ENCODE data around the gene YWHAG. TPM values are rescaled to one million over a fixed set of nuclear protein-coding genes. Genes with fewer than 3 reads are reported as not detected.
"Not testable (repeated sequence)": the region's sequence is repeated elsewhere in the genome, so short reads cannot be mapped to it uniquely, and the experiment has no call there.

Gene YWHAG
- total RNA-seq, 1 donor = 121 TPM

DNA sequence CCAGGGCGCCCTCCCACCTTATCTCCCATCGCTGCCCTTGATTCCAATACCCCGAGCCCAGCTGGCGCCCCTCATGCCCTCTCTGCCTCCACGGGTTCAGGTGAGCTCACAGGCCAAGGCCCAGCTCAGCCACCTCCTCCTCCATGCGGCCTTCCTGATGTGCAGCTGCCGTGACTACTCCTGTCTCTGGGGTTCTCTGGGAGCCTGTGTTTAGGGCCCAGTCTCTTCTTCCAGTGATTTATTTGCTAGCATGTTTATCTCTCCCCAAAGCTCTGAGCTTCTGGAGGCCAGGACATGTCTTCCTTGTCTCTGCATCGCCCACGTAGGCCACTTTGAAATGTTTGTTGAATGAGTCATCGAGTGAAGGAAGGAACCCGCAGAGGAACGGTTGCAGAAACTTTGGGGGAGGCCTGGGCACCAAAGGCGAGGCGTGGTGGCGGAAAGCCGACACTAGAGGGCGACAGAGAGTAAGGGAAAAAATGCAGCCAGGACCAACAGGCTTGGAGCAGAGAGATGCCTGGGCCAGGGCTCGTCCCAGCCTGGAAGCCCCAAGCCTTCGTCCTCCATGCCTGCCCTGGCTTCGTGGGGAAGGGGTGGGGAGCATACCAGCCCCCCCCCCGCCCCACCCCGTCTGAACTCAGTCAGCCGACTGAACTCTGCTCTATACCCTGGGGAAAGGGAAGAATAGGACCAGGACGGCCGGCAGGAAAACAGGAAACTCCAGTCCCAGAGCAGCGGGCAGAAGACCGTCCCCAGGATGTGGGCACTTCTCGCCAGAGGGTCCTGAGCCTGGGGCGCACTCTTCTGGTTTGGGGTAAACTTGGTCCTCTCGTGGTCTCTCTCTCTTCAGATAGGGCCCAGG is 67.2 kb downstream of the YWHAG start:
- peak overlapping the region; percentile 86 for H2AFZ ChIP-seq (ENCODE audit: low read length)

DNA sequence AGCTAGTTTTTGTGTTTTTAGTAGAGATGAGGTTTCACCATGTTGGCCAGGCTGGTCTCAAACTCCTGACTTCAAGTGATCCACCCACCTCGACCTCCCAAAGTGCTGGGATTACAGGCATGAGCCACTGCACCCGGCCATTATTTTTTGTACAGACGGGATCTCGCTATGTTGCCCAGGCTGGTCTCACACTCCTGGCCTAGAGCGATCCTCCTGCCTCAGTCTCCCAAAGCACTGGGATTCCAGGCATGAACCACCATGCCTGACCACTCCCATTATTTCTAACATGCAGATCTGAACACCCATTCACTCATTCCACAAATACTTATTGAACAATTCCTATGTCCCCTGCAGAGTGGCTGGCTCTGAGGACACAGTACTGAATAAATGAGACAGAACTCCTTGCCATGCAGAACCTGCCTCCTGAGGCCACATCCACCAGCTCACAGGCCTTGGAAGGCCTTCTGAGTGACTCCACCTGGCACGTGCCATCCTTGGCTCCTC is 67.9 kb downstream of the YWHAG start:
- peak overlapping the region; percentile 33 for H3K4me2 ChIP-seq (ENCODE audit: insufficient read depth, low read length)
- H3K27me3 ChIP-seq (ENCODE audit: insufficient read depth, low read length); H3K9me3 ChIP-seq (ENCODE audit: low read depth, low read length); H4K20me1 ChIP-seq (ENCODE audit: insufficient read depth, low read length); H3K36me3 ChIP-seq (ENCODE audit: insufficient read depth, low read length); H3K79me2 ChIP-seq (ENCODE audit: insufficient read depth, low read length): not testable (repeated sequence)
- H3K4me3 ChIP-seq (ENCODE audit: insufficient read depth, low read length) = peak overlapping the region; percentile 12
- DNase-seq (ENCODE audit: insufficient read length, low spot score, missing footprints) = peak; percentile 43
- peak overlapping the region; percentile 84 for H3K27ac ChIP-seq (ENCODE audit: low read depth, low read length)
- peaks cover 35% of the 10 kb centered on the region for H3K4me1 ChIP-seq (ENCODE audit: insufficient read depth, low read length)
- H2AFZ ChIP-seq (ENCODE audit: low read length) = peak overlapping the region; percentile 58

More for the DNA sequence above, 67.2 kb downstream of the YWHAG start:
- H3K27ac ChIP-seq (ENCODE audit: low read depth, low read length) = peak overlapping the region; percentile 84
- H4K20me1 ChIP-seq (ENCODE audit: insufficient read depth, low read length) = no peaks in the 10 kb centered on the region
- no peaks in the 10 kb centered on the region for H3K27me3 ChIP-seq (ENCODE audit: insufficient read depth, low read length)
- no peaks in the 10 kb centered on the region for H3K79me2 ChIP-seq (ENCODE audit: insufficient read depth, low read length)
- H3K4me2 ChIP-seq (ENCODE audit: insufficient read depth, low read length) = peak overlapping the region; percentile 72
- peak overlapping the region; percentile 55 for H3K4me3 ChIP-seq (ENCODE audit: insufficient read depth, low read length)
- TF ChIP-seq, protein P1, sequence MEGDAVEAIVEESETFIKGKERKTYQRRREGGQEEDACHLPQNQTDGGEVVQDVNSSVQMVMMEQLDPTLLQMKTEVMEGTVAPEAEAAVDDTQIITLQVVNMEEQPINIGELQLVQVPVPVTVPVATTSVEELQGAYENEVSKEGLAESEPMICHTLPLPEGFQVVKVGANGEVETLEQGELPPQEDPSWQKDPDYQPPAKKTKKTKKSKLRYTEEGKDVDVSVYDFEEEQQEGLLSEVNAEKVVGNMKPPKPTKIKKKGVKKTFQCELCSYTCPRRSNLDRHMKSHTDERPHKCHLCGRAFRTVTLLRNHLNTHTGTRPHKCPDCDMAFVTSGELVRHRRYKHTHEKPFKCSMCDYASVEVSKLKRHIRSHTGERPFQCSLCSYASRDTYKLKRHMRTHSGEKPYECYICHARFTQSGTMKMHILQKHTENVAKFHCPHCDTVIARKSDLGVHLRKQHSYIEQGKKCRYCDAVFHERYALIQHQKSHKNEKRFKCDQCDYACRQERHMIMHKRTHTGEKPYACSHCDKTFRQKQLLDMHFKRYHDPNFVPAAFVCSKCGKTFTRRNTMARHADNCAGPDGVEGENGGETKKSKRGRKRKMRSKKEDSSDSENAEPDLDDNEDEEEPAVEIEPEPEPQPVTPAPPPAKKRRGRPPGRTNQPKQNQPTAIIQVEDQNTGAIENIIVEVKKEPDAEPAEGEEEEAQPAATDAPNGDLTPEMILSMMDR (IDR thresholded peaks at IDR 0.05; ENCODE audit: extremely low read depth, low read depth, low read length) = peak; percentile 99
- DNase-seq (ENCODE audit: insufficient read length, low spot score, missing footprints) = peak; percentile 97
- H3K4me1 ChIP-seq (ENCODE audit: insufficient read depth, low read length) = peaks cover 38% of the 10 kb centered on the region
- H3K9me3 ChIP-seq (ENCODE audit: low read depth, low read length) = no peaks in the 10 kb centered on the region
- H3K36me3 ChIP-seq (ENCODE audit: insufficient read depth, low read length) = no peaks in the 10 kb centered on the region

DNA sequence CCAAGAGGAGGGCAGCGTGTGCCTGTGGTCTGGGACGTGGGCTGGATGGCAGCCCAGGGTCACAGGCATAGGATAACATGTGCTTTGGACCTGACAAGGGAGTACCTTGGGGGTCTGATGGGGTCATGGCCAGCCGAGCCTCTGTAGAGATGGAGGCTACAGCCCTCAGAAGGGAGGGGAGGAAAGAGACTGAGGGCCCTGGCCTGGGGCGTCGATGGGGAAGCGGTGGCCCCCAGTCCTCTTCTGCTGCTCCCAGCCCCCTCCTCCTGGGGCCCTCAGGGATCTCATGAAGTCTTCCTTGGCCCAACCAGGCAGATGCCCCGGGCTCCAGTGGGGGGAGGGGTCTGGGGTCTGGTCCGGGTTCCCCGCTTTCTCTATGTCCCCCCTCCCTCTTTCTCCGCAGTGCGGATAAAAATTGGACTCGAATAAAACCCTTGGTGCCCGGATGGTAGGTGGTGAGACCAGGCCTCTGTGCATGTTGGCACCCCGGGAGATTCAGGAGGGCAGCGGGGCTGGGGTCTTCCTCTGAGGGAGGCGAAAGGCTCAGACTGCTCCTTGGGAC is 71.9 kb downstream of the YWHAG start:
- Histone ChIP-seq H4K20me1 (ENCODE audit: insufficient read depth, low read length) (no peaks in the 10 kb centered on the region), H3K27me3 (ENCODE audit: insufficient read depth, low read length) (peaks cover 19% of the 10 kb centered on the region), H3K9me3 (ENCODE audit: low read depth, low read length) (no peaks in the 10 kb centered on the region), H3K4me2 (ENCODE audit: insufficient read depth, low read length) (no peak overlapping the region), H3K79me2 (ENCODE audit: insufficient read depth, low read length) (no peaks in the 10 kb centered on the region), H3K4me3 (ENCODE audit: insufficient read depth, low read length) (no peak overlapping the region), H2AFZ (ENCODE audit: low read length) (no peak overlapping the region), H3K27ac (ENCODE audit: low read depth, low read length) (no peak overlapping the region), H3K4me1 (ENCODE audit: insufficient read depth, low read length) (peaks cover 9% of the 10 kb centered on the region), H3K36me3 (ENCODE audit: insufficient read depth, low read length) (no peaks in the 10 kb centered on the region)
- peak; percentile 50 for DNase-seq (ENCODE audit: insufficient read length, low spot score, missing footprints)
- TF ChIP-seq, protein P1 (IDR thresholded peaks at IDR 0.05; ENCODE audit: extremely low read depth, low read depth, low read length) = no peak

DNA sequence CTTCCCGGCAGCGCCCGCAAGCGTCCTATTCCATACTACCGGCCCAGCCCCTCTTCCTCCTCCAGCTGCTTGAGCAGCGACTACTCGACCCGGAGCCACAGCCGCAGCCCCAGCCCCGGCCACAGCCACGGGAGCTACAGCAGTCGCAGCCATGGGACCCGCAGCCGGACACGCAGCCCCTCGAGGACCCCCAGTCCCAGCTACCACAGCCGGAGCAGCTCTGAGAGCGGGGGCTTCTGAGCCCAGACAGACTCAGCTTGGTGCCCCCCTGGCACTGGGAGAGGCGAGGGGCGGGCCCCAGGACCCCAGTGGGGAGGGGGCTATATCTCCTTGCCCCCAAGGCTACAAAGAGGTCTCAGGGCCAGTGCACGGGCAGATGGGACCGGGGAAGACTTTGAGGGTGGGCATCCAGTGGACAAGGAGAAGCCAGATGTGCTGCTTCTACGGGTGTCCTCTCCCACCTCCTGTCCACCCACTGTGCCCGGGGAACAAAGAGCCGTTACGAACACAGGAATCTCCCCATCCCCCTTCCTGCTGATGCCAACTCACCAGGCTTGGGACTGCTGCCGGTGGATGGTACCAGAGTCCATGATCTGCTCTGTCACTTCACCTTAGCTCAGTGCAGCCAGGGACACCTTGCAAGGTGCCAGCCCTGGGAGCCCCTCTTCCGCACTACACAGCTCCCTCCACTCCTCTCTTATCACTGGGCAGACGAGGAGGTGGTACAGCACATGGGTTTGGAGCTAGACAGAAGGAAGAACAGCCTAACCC is 73.0 kb downstream of the YWHAG start:
- no peak overlapping the region for H3K4me3 ChIP-seq (ENCODE audit: insufficient read depth, low read length)
- TF ChIP-seq, protein P1 (IDR thresholded peaks at IDR 0.05; ENCODE audit: extremely low read depth, low read depth, low read length) = no peak
- no peak overlapping the region for H2AFZ ChIP-seq (ENCODE audit: low read length)
- H3K9me3 ChIP-seq (ENCODE audit: low read depth, low read length) = no peaks in the 10 kb centered on the region
- no peaks in the 10 kb centered on the region for H4K20me1 ChIP-seq (ENCODE audit: insufficient read depth, low read length)
- DNase-seq (ENCODE audit: insufficient read length, low spot score, missing footprints) = peak; percentile 83
- no peak overlapping the region for H3K27ac ChIP-seq (ENCODE audit: low read depth, low read length)
- peaks cover 28% of the 10 kb centered on the region for H3K27me3 ChIP-seq (ENCODE audit: insufficient read depth, low read length)
- H3K4me1 ChIP-seq (ENCODE audit: insufficient read depth, low read length) = peaks cover 3% of the 10 kb centered on the region
- no peak overlapping the region for H3K4me2 ChIP-seq (ENCODE audit: insufficient read depth, low read length)
- no peaks in the 10 kb centered on the region for H3K36me3 ChIP-seq (ENCODE audit: insufficient read depth, low read length)
- no peaks in the 10 kb centered on the region for H3K79me2 ChIP-seq (ENCODE audit: insufficient read depth, low read length)

Measured in osteoblast (primary cell).